Subcutaneous adipose tissue (tissue), 4 donors: Measurements from ENCODE around the gene ABCA3. TPM values are rescaled to one million over a fixed set of nuclear protein-coding genes. Genes with fewer than 3 reads are reported as not detected.

Experiments used
- CTCF ChIP-seq: fragments of 450-650 bp; IDR thresholded peaks from one replicate; pipeline ENCODE4 v1.5.1; 2016; ENCODE audit warnings: low read depth, mild to moderate bottlenecking, control low read depth, antibody characterized with exemption, moderate library complexity
- total RNA-seq, 4 donors: library from RNA; depleted of rRNA; stranded (reverse); fragments of >200 nt; gene quantifications; one replicate each; pipeline ENCODE4 v1.1.0, GENCODE V29; 2016

ABCA3 gene
- total RNA-seq, 4 donors from 2014 or later: 7.0 to 24.9 (median 9.5) TPM

GRCh38 chr16:2282866-2283555 lies 57.5 kb downstream of the ABCA3 start:
- TF ChIP-seq CTCF: no peak

- TF ChIP-seq CTCF: no peak
These were observed 58.3 kb downstream of the ABCA3 start for GRCh38 chr16:2282262-2282661.

GRCh38 chr16:2280981-2281542 lies 59.5 kb downstream of the ABCA3 start:
- no peak for TF ChIP-seq CTCF

GRCh38 chr16:2280461-2280860 lies 60.1 kb downstream of the ABCA3 start:
- TF ChIP-seq CTCF: no peak

- no peak for TF ChIP-seq CTCF
These were observed 61.4 kb downstream of the ABCA3 start for GRCh38 chr16:2278956-2279800.

- no peak for TF ChIP-seq CTCF
These were observed 62.3 kb downstream of the ABCA3 start for GRCh38 chr16:2278272-2278608.
